Measurements from ENCODE around the gene CBX3. TPM values are rescaled to one million over a fixed set of nuclear protein-coding genes. Genes with fewer than 3 reads are reported as not detected.

The CBX3 gene
- total RNA-seq, 1 donor from 2014 or later: 360 TPM

DNA sequence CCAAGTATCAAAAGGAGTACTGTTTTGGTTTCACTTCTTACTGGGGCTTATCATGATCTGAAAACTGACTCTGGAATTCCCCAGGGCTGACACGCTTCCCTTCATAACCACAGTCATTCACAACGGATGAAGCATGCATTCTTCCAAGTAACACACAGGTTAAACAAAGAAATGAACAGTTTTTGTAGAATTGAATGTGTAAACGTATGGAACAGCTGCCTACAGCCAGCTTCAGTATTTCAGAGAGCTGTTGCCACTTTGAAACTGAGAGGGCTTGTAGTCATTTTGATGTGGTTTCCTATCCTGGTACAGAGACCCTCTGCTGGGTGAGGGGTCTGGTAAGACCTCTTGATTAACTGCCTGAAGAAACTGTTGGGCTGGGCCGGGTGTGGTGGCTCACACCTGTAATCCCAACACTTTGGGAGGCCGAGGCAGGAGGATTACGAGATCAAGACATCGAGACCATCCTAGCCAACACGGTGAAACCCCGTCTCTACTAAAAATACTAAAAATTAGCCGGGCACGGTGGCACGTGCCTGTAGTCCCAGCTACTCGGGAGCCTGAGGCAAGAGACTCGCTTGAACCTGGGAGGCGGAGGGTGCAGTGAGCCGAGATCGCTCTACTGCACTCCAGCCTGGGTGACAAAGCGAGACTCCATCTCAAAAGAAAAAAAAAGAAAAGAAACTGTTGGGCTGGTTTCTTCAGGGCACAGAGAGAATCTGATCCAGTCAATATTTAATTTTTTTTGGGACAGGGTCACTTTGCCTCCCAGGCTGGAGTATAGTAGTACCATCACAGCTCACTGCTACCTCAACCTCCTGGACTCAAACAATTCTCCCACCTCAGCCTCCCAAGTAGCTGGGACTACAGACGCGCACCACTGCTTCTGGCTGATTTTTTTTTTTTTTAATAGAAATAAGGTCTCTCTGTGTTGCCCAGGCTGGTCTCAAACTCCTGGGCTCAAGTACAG lies 44.8 kb upstream of the CBX3 start:
- H3K79me2 ChIP-seq (ENCODE audit: low read depth): no peaks in the 10 kb centered on the region
- Mint-ChIP-seq H3K27ac (no peak overlapping the region), H3K4me3 (no peak overlapping the region), H3K9me3 (peaks cover 2% of the 10 kb centered on the region), H3K4me1 (peaks cover 33% of the 10 kb centered on the region), H3K27me3 (ENCODE audit: insufficient read depth, low read depth) (peaks cover 16% of the 10 kb centered on the region), H3K36me3 (no peaks in the 10 kb centered on the region)
- H3K4me3 ChIP-seq: no peak overlapping the region
- peaks cover 11% of the 10 kb centered on the region for H4K20me1 ChIP-seq (ENCODE audit: low read depth)
- no peaks in the 10 kb centered on the region for H3K36me3 ChIP-seq
- H3K4me2 ChIP-seq: no peak overlapping the region
- H3F3A ChIP-seq (ENCODE audit: low read depth): peaks cover 15% of the 10 kb centered on the region
- TF ChIP-seq EZH2phosphoT487 (IDR thresholded peaks at IDR 0.05): no peak
- TF ChIP-seq, protein P1, sequence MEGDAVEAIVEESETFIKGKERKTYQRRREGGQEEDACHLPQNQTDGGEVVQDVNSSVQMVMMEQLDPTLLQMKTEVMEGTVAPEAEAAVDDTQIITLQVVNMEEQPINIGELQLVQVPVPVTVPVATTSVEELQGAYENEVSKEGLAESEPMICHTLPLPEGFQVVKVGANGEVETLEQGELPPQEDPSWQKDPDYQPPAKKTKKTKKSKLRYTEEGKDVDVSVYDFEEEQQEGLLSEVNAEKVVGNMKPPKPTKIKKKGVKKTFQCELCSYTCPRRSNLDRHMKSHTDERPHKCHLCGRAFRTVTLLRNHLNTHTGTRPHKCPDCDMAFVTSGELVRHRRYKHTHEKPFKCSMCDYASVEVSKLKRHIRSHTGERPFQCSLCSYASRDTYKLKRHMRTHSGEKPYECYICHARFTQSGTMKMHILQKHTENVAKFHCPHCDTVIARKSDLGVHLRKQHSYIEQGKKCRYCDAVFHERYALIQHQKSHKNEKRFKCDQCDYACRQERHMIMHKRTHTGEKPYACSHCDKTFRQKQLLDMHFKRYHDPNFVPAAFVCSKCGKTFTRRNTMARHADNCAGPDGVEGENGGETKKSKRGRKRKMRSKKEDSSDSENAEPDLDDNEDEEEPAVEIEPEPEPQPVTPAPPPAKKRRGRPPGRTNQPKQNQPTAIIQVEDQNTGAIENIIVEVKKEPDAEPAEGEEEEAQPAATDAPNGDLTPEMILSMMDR (IDR thresholded peaks at IDR 0.05): no peak
- TF ChIP-seq EZH2 (IDR thresholded peaks at IDR 0.05): no peak
- H3K27ac ChIP-seq: no peak overlapping the region
- H3K4me1 ChIP-seq: peaks cover 13% of the 10 kb centered on the region
- no peaks in the 10 kb centered on the region for H3K9me3 ChIP-seq (ENCODE audit: low read depth)
- H3K9ac ChIP-seq: no peak overlapping the region
- no peak for DNase-seq (ENCODE audit: low spot score)
- H2AFZ ChIP-seq (replicated peaks): no peak overlapping the region
- peaks cover 52% of the 10 kb centered on the region for H3K27me3 ChIP-seq

DNA sequence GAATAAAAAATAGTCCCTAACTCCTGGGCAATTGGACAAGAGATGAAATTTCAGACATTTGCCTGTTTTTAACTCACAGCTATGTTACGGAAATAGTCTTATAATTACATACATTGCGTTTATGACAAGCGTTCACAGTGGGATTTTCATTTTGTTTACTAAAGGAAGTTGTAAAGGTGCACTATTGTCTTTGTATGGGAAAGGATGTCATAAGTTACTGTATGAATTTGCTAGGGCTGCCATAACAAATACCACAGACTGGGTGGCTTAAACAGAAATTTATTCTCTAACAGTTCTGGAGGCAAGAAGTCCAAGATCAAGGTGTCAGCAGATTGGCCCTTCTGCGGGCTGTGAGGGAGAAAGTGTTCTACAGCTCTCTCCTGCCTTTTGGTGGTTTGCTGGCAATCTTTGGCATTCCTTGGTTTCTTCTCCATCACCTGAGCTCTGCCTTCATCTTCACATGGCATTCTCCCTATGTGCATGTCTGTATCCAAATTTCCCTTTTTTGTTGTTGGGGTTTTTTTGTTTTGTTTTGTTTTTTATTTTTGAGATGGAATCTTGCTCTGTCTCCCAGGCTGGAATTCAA lies 43.9 kb upstream of the CBX3 start:
- Histone ChIP-seq H2AFZ (replicated peaks) (no peak overlapping the region), H3F3A (ENCODE audit: low read depth) (peaks cover 15% of the 10 kb centered on the region), H3K9ac (no peak overlapping the region), H3K4me3 (no peak overlapping the region), H4K20me1 (ENCODE audit: low read depth) (peaks cover 11% of the 10 kb centered on the region), H3K9me3 (ENCODE audit: low read depth) (no peaks in the 10 kb centered on the region), H3K27me3 (peaks cover 43% of the 10 kb centered on the region), H3K4me1 (peaks cover 13% of the 10 kb centered on the region), H3K79me2 (ENCODE audit: low read depth) (no peaks in the 10 kb centered on the region), H3K36me3 (no peaks in the 10 kb centered on the region), H3K4me2 (no peak overlapping the region), H3K27ac (no peak overlapping the region)
- Mint-ChIP-seq H3K9me3 (peaks cover 2% of the 10 kb centered on the region), H3K36me3 (no peaks in the 10 kb centered on the region), H3K27ac (no peak overlapping the region), H3K4me1 (peaks cover 32% of the 10 kb centered on the region), H3K4me3 (no peak overlapping the region), H3K27me3 (ENCODE audit: insufficient read depth, low read depth) (peaks cover 14% of the 10 kb centered on the region)
- no peak for TF ChIP-seq EZH2 (IDR thresholded peaks at IDR 0.05)
- TF ChIP-seq, protein P1 (IDR thresholded peaks at IDR 0.05): no peak
- no peak for TF ChIP-seq EZH2phosphoT487 (IDR thresholded peaks at IDR 0.05)
- DNase-seq (ENCODE audit: low spot score): no peak

DNA sequence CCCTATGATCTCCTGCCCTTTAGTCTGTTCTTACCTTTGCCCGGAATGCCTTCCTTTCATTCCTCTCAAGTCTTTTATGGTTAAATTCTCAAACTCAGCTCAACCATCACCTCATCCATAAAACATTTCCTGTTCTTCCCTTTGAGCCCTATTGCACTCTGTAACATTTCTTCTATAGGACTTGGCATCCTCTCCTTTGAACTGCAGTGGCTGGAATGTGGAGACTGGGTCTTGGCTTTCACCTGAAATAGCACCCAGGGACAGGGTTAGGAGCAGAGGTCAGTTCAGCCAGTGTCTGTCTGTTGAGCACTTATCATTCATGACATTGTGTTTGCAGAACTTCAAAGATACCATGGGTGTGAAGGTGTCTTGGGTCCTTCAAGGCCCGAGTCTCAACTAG lies 42.3 kb upstream of the CBX3 start:
- H3K36me3 Mint-ChIP-seq: no peaks in the 10 kb centered on the region
- no peaks in the 10 kb centered on the region for H3K9me3 Mint-ChIP-seq
- peaks cover 3% of the 10 kb centered on the region for H3K27me3 Mint-ChIP-seq (ENCODE audit: insufficient read depth, low read depth)
- Histone ChIP-seq H3K27ac (no peak overlapping the region), H3K4me3 (no peak overlapping the region), H3K4me2 (no peak overlapping the region), H3K4me1 (no peaks in the 10 kb centered on the region), H3F3A (ENCODE audit: low read depth) (no peaks in the 10 kb centered on the region), H2AFZ (replicated peaks) (no peak overlapping the region), H4K20me1 (ENCODE audit: low read depth) (no peaks in the 10 kb centered on the region), H3K9ac (no peak overlapping the region), H3K27me3 (peaks cover 27% of the 10 kb centered on the region), H3K36me3 (no peaks in the 10 kb centered on the region), H3K9me3 (ENCODE audit: low read depth) (no peaks in the 10 kb centered on the region), H3K79me2 (ENCODE audit: low read depth) (no peaks in the 10 kb centered on the region)
- no peak overlapping the region for H3K4me3 Mint-ChIP-seq
- H3K4me1 Mint-ChIP-seq: peaks cover 20% of the 10 kb centered on the region
- TF ChIP-seq, protein P1 (IDR thresholded peaks at IDR 0.05): no peak
- no peak for TF ChIP-seq EZH2phosphoT487 (IDR thresholded peaks at IDR 0.05)
- no peak for TF ChIP-seq EZH2 (IDR thresholded peaks at IDR 0.05)
- no peak for DNase-seq (ENCODE audit: low spot score)
- H3K27ac Mint-ChIP-seq: no peak overlapping the region

Measured in neural progenitor cell (in vitro differentiated cells).